SK-MEL-5 (cell line): ENCODE measurements around the gene NECAB2. TPM values are rescaled to one million over a fixed set of nuclear protein-coding genes. Genes with fewer than 3 reads are reported as not detected.

Experiments used
- DNase-seq: peaks from one replicate; pipeline ENCODE4 v3.0.0-alpha.2; 2016; ENCODE audit warnings: low read depth, low spot score
- in situ Hi-C: cut with HindIII; loops from 2 replicates; pipeline ENCODE4 v1.10.0; 2016; ENCODE audit warnings: low sequenced_read_pairs, high pct_unique_total_duplicates, low pct_unique_long_range_greater_than_20kb
- polyA plus RNA-seq, 2 experiments: library from polyadenylated mRNA; depleted of rRNA; stranded (reverse); fragments of >200 nt; gene quantifications; 2 replicates each; pipeline ENCODE4 v1.2.3, GENCODE V29; 2015
- total RNA-seq: library from RNA; depleted of rRNA; stranded (reverse); fragments of >200 nt; shearing (Covaris generic); gene quantifications from 2 replicates; pipeline ENCODE4 v1.2.3, GENCODE V29; 2014; rRNA removed

The NECAB2 gene
- total RNA-seq = 0.43 TPM in 1 of 2 replicates, not detected in the other
- polyA plus RNA-seq (2015; cell fraction: cytosol; rRNA removed) = 0.33 and 0.94 TPM in 2 replicates
- 5.6 and 20.0 TPM in 2 replicates for polyA plus RNA-seq (2015; cell fraction: nucleus; rRNA removed)

DNA sequence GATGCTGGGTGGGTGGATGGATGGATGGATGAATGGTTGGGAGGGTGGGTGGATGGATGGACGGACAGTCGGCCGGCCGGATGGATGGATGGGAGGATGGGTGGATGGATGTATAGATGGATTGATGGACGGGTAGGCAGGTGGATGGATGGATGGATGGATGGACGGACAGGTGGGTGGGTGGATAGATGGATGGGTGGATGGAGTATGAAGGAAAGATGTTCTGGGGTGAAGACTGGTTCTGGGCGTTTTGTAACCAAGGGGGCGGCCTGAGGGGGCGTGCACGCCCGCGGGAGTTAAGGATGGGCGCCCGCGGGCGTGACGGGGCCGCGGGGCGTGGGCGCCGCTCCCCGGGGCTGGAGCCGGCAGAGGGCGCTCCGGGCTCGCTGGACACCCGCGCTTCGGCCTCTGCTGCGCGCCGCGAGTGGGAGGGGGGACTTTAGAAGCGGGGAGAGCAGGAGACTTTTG is at the start of gene NECAB2:
Gene NECAB2, plus strand, starts transcription at position 407 of the 468 bp plus-strand sequence. CDS start 405 bp downstream, outside the sequence.
- DNase-seq = no peak
- in situ Hi-C loops = no loop called here

DNA sequence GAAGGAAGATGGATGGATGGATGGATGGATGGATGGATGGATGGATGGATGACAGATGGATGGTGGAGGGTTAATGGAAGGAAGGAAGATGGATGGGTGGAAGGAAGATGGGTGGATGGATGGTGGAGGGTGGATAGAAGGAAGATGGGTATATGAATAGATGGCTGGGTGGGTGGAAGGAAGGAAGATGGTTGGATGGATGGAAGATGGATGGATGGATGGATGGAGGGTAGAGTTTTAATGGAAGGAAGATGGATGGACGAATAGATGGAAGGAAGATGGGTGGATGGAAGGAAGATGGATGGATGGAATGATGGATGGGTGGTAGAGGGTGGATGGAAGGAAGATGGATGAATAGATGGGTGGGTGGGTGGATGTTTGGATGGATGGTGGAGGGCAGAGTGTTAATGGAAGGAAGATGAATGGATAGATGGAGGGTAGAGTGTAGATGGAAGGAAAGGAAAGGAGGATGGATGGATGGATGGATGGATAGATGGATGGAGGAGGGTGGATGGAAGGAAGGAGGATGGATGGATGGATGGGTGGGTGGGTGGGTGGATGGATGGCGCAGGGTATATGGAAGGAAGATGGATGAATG is 47.1 kb upstream of the NECAB2 start:
- no peak for DNase-seq
- in situ Hi-C loops = no loop called here

DNA sequence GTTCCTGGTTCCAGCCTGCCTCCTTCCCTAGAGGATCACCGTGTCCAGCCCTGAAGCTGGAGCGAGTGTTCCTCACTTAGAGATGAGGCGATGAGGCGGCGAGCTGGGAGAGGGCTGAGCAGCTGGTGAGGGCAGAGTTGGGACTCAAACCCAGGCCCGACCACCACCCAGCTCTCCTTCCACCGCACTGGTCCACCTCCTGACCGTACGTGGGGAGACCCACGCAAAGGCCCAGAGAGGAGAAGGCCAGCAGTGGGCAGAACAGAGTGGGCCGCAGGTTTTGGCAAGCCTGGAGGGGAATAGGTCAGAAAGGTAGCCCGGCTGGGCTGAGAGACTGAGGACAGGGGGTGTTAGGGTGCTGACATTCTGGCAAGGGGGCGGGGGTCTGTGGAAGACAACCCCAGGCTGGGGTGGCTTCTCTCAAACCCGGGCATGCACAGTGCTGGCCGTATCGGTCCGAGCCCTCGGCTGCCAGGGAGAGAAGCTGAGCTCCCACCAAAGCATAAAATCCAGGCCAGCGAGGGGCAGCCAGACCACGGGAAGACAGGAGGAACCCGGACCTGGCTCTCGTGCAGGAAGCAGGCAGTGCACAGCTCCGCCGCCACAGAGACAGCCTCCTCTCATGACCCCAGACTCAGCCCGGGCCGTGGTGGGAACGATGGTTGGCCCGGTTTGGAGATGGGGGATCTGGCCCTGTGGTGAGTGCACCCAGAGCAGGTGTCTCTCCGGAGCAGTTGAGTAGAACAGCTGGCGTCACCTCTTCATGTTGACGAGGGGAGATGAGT is 44.3 kb upstream of the NECAB2 start:
- in situ Hi-C loops = no loop called here
- no peak for DNase-seq

DNA sequence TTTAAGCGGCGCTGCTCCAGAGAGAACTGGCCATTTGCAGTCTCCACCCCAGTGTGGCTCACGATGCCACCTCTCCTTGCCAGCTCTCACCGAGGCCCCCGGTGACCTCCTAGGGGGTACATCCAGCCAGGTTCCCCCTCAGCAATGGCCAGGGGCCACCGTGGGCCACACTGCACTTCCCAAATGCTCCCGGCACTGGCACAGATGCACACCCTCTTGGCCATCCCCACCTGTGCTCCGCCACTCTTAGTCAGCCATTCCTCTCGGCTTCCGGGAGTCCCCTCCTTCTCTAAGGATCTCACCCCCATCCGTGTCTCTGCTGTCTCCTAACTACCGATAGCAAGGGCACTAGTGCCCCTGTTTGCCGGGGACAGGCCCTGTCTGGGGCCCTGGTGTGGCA is 43.4 kb upstream of the NECAB2 start:
- in situ Hi-C loops = no loop called here
- DNase-seq = no peak

- DNase-seq = no peak
- in situ Hi-C loops = no loop called here
Observed at GRCh38 chr16:83925095-83925905, 42.7 kb upstream of the NECAB2 start.

DNA sequence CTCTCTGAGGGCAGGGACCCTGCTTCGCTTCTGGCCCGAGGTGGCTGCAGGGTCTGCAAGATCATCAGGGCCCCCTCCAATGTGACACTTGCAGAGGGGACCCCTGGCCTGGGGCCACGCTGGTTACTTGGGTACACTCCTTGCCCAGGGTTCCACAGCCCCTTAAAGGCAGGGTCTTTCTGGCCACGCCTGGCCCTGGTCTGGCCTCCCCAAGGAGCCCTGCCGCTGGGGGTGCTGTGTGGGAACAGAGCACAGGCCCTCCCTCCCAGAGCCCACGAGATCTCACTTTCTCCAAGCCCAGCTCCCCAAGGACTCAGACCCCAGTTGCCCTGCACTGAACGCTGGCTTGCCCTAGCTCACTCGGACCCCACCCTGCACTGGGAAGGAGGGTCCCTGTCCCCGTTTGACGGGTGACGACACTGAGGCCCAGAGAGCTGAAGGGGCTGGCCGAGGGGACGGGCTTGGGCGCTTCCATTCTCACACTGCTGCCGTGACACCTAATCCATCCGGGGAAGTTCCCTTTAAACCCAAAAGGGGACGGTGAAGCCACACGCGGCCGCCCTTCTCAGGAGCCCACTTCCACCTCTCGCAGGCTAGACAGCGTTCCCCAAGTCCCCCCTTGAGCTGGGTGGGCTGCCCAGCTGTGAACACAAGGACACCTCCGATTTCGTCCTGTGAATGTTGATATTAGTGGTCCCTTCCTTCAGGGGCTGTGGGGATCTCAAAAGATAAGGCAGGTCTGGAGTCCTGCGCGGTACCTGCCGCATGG is 41.9 kb upstream of the NECAB2 start:
- in situ Hi-C loops = no loop called here
- DNase-seq = no peak

- in situ Hi-C loops = no loop called here
- DNase-seq = peak; percentile 56
Observed at GRCh38 chr16:83926726-83927397, 41.2 kb upstream of the NECAB2 start.

GRCh38 chr16:83928341-83929055 is 39.5 kb upstream of the NECAB2 start:
- DNase-seq = no peak

GRCh38 chr16:83929811-83930555 is 38.1 kb upstream of the NECAB2 start:
- in situ Hi-C loops = no loop called here
- no peak for DNase-seq

More at GRCh38 chr16:83928341-83929055, 39.5 kb upstream of the NECAB2 start:
- in situ Hi-C loops = no loop called here

DNA sequence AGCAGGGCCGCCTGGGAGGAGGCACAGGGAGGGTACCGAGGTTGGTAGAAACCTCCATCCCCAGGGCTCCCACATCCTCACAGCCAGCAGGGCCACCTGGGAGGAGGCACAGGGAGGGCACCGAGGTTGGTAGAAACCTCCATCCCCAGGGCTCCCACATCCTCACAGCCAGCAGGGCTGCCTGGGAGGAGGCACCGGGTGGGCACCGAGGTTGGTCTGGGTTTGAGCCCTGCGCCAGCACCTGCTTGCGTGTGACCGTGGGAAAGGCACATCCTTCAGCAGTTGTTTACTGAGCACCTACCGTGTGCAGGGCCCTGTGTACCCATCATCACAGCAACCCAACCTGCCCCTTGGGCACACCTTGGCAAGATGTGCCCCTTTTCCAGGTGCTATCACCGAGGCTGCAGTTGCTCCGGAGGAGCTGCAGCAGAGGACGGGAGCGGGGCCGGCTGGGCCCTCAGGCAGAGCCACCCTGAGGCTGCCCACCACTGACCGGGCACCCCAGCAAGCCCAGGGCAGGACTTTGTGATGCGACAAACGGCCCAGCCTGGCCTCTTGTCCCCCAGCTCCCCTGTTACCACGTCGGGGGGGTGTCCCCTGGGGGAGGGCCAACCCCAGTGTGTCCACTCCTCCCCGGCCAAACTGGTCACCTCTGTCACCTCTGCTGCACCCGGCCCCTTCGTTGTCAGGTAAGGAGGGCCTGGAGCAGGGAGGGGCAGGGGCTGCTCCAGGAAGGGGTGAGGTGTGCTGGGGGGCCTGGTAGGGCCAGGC is 37.1 kb upstream of the NECAB2 start:
- in situ Hi-C loops = no loop called here
- no peak for DNase-seq

GRCh38 chr16:83931556-83931955 is 36.5 kb upstream of the NECAB2 start:
- in situ Hi-C loops = no loop called here
- no peak for DNase-seq

- in situ Hi-C loops = no loop called here
- no peak for DNase-seq
Observed at GRCh38 chr16:83932304-83932703, 35.7 kb upstream of the NECAB2 start.

DNA sequence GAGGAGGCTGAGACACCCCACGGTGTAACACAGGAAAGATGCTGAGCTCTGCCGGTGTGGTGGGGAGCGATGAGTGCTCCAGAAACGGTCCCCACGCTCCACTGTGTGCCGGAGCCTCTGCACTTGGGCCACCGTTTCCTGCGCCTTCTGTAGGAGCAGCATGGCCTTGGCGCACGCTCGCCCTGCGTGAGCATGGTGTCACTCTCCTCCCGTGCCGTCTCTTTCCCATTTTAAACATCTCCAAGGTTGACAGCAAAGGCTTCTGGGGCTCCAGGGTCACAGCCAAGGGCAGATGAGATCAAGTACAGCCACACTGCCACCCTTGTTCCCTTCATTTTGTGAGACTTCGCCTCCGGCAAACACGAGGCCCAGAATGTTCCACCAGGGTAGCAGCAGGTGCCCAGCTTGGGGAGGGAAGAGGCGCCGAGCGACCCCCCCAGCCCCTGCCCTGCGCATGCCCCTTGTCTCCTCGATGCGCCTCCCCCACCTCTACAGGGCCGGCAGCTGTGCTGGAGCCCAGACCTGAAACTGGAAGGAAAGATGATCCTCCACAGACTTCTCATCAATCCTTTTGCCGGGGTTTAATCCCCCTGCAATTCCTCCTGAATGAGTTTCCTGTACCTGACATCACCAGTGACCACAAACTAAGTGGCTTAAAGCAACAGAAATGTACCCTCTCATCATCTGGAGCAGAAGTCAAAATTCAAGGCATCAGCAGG is 34.9 kb upstream of the NECAB2 start:
- no peak for DNase-seq
- in situ Hi-C loops = no loop called here

- in situ Hi-C loops = no loop called here
- no peak for DNase-seq
Observed at GRCh38 chr16:83933885-83934683, 34.0 kb upstream of the NECAB2 start.
